ENCODE measurements around the gene ERLIN1. TPM values are rescaled to one million over a fixed set of nuclear protein-coding genes. Genes with fewer than 3 reads are reported as not detected.

The ERLIN1 gene
- total and polyA plus RNA-seq, 2 experiments from 2014 or later = 26.3 to 35.7 TPM

DNA sequence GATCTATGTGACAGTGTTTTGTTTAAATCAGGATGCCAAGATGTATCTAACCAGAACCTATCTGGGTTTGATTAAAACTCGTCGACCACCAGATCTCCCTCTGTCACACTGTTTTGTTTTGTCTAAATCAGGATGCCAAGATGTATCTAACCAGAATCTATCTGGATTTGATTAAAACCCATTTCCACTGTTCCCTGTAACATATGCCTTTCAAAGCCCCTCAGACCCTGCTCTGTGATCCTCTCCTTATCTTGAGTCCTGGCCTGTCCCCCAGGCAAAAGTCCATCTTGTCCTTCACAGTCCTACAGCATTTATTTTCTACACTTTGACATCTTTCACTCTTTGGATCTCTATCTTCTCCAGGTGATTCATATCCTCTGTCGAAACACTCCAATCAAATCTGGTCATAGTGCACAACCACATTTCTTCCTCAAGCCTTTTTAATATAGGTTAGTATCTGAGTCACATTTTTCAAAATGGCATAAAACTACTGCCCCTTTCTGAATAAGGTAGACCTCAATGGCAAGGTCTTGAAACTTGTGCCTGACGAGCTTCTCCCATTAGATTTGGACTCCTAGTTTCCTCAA lies 32.5 kb downstream of the ERLIN1 start:
- no peaks in the 10 kb centered on the region for H3K9me2 ChIP-seq (replicated peaks; ENCODE audit: insufficient read depth)
- no peak overlapping the region for H3K4me2 ChIP-seq
- no peak overlapping the region for H3K4me3 ChIP-seq
- no peaks in the 10 kb centered on the region for H3K9me3 ChIP-seq (ENCODE audit: low read depth)
- H3K4me1 ChIP-seq (ENCODE audit: insufficient read depth) = no peaks in the 10 kb centered on the region
- H3K27me3 ChIP-seq = no peaks in the 10 kb centered on the region
- H3K27ac ChIP-seq = no peak overlapping the region
- H3K36me3 ChIP-seq (replicated peaks; ENCODE audit: insufficient read depth, low read depth) = no peaks in the 10 kb centered on the region
- no peak for DNase-seq (ENCODE audit: low spot score)
- no peak overlapping the region for H2AFZ ChIP-seq
- H4K20me1 ChIP-seq (ENCODE audit: insufficient read depth, poor library complexity, severe bottlenecking) = no peaks in the 10 kb centered on the region
- no peaks in the 10 kb centered on the region for H3K79me2 ChIP-seq
- no peak for TF ChIP-seq EZH2phosphoT487 (IDR thresholded peaks at IDR 0.05; ENCODE audit: low read depth, severe bottlenecking, unreplicated experiment)
- no peak for TF ChIP-seq EZH2 (IDR thresholded peaks at IDR 0.05; ENCODE audit: borderline replicate concordance)
- TF ChIP-seq, protein P1, sequence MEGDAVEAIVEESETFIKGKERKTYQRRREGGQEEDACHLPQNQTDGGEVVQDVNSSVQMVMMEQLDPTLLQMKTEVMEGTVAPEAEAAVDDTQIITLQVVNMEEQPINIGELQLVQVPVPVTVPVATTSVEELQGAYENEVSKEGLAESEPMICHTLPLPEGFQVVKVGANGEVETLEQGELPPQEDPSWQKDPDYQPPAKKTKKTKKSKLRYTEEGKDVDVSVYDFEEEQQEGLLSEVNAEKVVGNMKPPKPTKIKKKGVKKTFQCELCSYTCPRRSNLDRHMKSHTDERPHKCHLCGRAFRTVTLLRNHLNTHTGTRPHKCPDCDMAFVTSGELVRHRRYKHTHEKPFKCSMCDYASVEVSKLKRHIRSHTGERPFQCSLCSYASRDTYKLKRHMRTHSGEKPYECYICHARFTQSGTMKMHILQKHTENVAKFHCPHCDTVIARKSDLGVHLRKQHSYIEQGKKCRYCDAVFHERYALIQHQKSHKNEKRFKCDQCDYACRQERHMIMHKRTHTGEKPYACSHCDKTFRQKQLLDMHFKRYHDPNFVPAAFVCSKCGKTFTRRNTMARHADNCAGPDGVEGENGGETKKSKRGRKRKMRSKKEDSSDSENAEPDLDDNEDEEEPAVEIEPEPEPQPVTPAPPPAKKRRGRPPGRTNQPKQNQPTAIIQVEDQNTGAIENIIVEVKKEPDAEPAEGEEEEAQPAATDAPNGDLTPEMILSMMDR (IDR thresholded peaks at IDR 0.05; ENCODE audit: poor library complexity) = no peak
- WGBS (ENCODE audit: low lambda C conversion rate, missing lambda C conversion rate) = 84% methylated on average over 4 of the region's 4 CpGs

DNA sequence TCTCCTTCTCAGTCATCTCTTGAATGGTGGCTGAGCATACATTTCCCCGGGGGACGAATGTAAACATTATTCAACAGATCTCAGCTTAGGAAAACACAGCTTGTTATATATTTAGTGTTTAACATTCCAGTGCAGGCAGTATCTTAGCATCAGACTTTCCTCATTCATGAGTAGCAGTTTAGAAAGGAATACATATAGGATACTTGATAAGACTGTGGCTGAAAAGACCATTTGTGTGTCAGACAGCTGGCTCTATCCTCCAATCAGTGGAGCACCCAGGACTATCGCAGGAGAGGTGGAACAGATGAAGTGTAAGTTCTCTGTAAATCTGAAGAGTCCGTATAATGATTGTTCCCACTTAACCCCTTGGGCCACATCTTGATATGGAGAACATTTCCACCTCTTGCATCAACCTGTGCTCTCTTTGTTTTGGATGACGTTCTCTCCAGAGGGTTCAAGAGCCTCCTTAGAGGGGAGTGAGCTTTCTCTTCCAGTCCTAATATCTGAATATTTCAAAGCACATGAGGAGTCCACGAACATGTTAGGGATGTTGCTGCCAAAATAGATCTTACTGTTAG lies 34.0 kb downstream of the ERLIN1 start:
- Histone ChIP-seq H4K20me1 (ENCODE audit: insufficient read depth, poor library complexity, severe bottlenecking) (no peaks in the 10 kb centered on the region), H3K4me1 (ENCODE audit: insufficient read depth) (no peaks in the 10 kb centered on the region), H3K36me3 (replicated peaks; ENCODE audit: insufficient read depth, low read depth) (no peaks in the 10 kb centered on the region), H3K79me2 (no peaks in the 10 kb centered on the region), H3K9me2 (replicated peaks; ENCODE audit: insufficient read depth) (no peaks in the 10 kb centered on the region), H3K9me3 (ENCODE audit: low read depth) (no peaks in the 10 kb centered on the region), H3K27ac (no peak overlapping the region), H2AFZ (no peak overlapping the region), H3K4me3 (no peak overlapping the region), H3K4me2 (no peak overlapping the region), H3K27me3 (no peaks in the 10 kb centered on the region)
- WGBS (ENCODE audit: low lambda C conversion rate, missing lambda C conversion rate) = 87% methylated on average over 6 of the region's 6 CpGs
- TF ChIP-seq, protein P1 (IDR thresholded peaks at IDR 0.05; ENCODE audit: poor library complexity) = no peak
- TF ChIP-seq EZH2 (IDR thresholded peaks at IDR 0.05; ENCODE audit: borderline replicate concordance) = no peak
- no peak for TF ChIP-seq EZH2phosphoT487 (IDR thresholded peaks at IDR 0.05; ENCODE audit: low read depth, severe bottlenecking, unreplicated experiment)
- DNase-seq (ENCODE audit: low spot score) = no peak

DNA sequence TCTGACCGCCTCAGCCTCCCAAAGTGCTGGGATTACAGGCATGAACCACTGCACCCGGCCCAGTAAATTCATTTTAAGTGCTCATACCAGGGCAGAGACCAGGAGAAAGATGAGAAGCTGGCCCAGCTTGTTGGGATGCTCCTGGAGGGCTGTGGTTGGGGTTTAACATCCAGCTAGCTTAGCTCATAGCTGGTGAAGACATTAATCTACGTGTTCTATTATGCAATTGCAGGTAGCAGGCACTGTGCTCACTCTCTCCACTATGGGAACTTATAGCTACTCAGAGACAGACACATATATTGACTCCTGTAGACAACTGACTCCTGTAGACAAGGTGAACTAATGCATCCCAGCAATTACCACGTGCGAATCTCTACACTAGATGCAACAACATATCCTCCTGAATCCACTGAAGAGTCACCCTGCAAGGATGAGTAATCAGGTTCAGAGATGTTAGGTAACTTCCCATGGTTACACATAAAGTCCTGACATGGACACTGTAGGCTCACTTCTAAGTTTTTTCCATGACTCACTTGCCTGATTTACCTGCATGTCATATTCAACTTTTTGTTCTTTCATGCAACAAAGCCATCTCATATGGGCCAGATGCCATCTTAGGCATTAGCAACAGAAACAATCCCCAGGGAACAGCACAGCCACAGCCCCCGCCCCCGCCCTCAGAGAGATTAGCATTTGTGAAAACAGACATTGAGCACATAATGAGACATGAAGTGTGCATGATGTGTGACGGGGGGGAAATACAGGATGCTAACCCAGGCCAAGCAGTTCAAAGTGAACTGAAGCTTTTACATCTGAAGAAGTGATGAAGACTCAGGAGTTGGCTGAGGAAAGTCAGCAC lies 37.2 kb downstream of the ERLIN1 start:
- H3K4me3 ChIP-seq = no peak overlapping the region
- H3K4me1 ChIP-seq (ENCODE audit: insufficient read depth) = no peaks in the 10 kb centered on the region
- H3K27ac ChIP-seq = no peak overlapping the region
- no peaks in the 10 kb centered on the region for H4K20me1 ChIP-seq (ENCODE audit: insufficient read depth, poor library complexity, severe bottlenecking)
- 85% methylated on average over 8 of the region's 8 CpGs for WGBS (ENCODE audit: low lambda C conversion rate, missing lambda C conversion rate)
- H3K27me3 ChIP-seq = no peaks in the 10 kb centered on the region
- TF ChIP-seq EZH2 (IDR thresholded peaks at IDR 0.05; ENCODE audit: borderline replicate concordance) = no peak
- no peak for TF ChIP-seq EZH2phosphoT487 (IDR thresholded peaks at IDR 0.05; ENCODE audit: low read depth, severe bottlenecking, unreplicated experiment)
- TF ChIP-seq, protein P1 (IDR thresholded peaks at IDR 0.05; ENCODE audit: poor library complexity) = no peak
- no peaks in the 10 kb centered on the region for H3K9me3 ChIP-seq (ENCODE audit: low read depth)
- DNase-seq (ENCODE audit: low spot score) = peak; percentile 24
- H3K36me3 ChIP-seq (replicated peaks; ENCODE audit: insufficient read depth, low read depth) = no peaks in the 10 kb centered on the region
- H3K4me2 ChIP-seq = no peak overlapping the region
- no peak overlapping the region for H2AFZ ChIP-seq
- H3K79me2 ChIP-seq = no peaks in the 10 kb centered on the region
- no peaks in the 10 kb centered on the region for H3K9me2 ChIP-seq (replicated peaks; ENCODE audit: insufficient read depth)

All from hepatocyte (in vitro differentiated cells).